ENCODE data around the gene ALG5.

DNA sequence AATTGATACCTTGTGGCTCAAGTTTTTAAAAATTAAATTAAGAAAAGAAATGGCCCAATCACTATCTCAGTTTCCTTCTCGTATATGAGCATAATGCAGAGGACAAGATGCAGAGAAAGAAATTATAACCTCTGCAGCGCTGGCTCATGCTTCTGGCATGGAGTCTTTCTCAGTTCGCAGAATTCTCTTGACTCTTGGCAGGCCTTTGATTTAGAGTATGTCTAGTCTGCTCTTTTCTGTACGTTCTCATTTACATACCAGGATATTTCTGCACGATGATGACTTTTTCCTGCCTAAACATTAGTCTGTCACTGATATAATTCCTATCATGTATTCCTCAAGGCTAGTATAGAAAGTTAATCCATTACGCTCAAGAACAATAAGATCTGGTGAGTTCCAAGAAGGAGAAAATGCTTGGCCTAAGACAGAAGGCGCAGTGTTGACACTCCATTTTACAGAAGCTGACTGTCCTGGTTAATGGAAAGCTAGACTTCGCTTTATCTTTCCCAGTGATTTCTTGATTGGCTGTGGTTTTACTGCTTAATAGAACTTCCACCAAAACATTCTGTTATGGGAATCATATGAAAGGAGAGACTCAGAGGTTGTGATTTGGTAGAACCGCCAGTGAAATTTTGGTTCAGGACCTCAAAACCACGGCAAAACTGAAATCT lies 77.4 kb downstream of the ALG5 start:
- no peak for TF ChIP-seq CTCF (IDR thresholded peaks at IDR 0.05; ENCODE audit: borderline replicate concordance, extremely low read depth, low read length, poor library complexity, severe bottlenecking)
- no peak for TF ChIP-seq EZH2 (IDR thresholded peaks at IDR 0.05; ENCODE audit: borderline replicate concordance, low read depth, low read length, severe bottlenecking)
